Activated CD8-positive, alpha-beta memory T cell treated with anti-CD3 and anti-CD28 coated beads, Interleukin-2, amount 50 U/mL, for 1 hour (primary cell): ENCODE data around the gene CNNM3.

Experiments used
- DNase-seq: peaks from one replicate; pipeline ENCODE4 v3.0.0-alpha.2; 2020; ENCODE audit errors: extremely low read depth

Gene CNNM3

DNA sequence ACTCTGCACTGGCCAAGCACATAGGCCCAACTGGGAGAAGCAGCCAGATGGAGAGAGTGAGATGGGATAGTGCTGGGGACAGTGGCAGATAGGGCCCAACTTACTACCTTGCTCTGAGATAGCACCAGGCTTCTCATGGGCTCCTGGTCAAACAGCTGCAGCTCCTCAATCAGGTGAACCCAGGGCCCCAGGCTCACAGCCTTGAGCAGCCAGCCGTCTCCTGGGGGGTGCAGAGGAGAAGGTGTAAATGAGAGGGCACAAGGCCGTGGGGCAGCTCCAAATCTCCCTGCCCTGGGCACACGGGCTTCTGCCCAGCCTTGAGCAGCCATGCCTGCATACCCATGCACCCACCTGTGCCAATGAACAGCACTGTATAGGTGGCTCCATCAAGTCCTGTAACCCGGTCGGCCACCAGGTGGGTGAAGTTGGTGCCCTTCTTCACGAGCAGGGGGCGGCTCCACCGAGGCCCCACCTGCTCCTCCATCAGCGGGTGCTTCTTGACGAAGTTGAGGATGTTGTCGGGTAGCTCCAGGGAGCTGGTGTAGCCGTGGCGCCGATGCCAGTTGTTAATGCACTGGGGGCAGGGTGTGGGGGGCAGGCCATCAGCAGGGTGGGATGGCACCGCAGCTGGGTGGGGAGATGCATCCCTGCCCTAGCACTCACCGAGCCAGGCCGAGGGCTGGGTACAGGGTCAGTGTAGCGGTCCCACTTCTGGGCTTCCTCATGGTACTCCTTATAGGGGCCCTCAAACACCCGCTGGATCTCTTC, 47.7 kb downstream of the CNNM3 start:
- DNase-seq = no peak

DNA sequence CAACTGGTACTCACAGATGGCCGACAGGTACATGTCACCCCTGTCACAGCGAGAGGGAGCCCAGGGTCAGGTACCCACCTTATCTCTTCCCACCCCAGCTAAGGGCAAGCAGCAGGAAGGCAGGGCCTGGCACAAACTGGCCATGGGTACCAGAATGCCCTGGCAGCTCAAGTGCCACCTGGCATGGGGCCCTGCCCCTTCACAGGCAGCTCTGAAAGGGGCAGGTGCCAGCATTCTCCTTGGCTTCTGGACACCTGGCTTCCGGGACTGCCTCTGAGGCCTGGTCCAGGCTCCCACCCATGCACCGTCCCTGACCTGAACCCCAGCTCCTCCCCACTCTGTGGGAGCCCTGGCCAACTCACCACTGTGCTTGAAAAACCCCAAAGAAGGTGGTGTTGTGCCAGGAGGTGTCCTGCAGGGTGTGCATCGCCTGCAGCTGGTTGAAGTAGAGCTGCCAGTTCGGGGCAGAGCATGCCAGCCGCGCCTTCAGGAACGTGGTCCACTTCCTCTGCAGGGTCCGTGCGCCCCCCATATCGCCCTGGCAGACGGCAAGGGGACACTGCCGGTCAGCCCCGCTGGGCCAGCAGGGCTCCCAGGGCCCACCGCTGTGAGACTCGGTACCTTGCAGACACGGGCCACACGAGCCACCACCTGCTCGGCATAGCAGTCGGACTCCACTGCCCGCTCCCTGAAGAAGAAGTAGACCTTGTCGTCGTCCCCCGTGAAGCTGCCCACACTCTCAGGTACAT, 48.4 kb downstream of the CNNM3 start:
- DNase-seq = no peak

DNA sequence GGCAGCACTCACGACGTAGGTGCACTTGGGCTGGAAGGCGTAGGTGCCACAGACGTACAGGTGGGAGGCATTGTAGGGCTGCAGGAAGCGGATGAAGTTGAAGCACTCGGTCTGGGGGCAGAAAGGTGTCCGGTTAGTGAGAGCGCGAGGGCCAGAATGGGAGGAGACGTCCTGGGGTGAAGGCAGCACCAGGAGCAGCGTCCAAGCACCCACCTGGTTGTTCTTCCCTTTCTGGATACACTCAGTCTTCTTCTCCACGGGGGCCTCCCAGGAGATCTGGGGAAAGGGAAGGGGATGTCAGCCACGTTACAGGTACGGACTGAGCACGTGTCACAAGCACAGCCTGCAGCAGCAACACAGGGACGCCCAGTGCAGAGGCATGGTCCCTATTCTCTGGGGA, 49.6 kb downstream of the CNNM3 start:
- no peak for DNase-seq

DNA sequence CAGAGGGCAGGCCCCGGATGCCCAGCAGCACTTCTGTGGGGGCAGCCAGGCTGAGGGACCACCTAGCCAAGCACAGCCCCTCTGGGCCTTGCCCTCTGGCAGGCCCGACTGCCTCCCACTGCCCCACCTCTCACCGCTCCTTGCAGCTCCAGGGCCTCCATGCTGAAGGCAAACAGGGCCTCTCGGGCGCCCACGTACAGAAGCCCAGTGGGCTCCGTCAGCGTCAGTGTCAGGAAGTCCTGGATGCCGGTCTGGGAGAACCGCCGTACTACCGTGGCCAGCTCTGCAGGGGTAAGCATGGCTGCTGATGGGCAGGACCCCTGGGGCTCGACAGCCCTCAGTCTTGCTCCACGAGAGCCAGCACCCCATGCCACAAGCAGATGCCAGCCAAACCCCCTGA, 50.1 kb downstream of the CNNM3 start:
- DNase-seq = no peak

DNA sequence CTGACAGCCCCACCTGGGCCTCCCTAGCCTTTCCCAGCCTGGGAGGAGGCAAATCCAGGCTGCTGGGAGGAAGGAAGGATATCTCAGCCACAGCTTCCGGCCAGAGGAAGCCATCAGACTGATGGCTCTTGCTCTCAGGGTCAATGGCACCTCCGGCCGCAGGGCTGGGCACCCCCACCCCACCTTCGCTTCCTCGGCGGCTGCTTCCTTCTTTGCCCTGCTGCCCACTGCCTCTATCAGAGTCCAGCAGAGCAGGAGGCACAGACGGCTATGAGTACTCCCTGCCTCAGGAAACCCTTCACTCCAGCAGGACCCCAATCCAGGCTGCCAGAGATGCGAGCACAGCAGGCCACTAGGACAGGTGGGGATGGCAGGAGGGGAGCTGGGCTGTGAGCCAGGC, 50.5 kb downstream of the CNNM3 start:
- no peak for DNase-seq

DNA sequence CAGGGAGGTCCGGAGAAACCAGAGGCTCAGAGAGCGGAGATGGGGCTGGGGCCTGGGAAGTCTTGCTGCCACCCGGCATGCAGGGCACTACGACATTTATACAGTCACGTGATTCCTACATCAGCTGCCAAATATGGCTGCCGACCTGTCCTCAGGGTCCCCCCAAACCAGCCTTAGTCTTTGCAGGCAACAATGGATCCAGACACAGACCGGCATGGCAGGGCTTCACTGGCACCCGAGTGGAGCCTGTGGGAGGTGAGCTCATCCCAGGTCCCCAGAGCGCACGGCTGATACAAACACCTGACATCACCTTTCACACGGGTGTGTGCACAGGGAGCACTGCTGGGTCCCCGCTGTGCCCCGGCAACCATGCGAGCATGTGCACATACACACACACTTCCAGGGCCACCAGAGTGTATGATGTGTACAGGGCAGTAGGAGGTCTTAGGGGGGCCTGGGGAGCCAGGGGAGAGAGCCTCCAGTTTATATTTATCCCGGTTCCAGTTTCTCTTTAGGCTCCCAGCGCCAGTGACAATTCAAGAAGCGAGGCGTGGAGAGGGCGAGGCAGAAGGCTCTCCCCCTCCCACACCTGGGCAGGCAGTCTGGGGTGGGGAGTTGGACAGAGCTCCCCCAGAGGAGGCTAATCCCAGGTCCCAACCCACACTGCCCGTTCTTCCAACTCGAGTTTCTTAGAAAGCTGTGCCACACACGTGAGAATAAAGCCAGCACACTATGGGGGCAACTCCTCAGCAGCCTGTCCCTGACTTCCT, 51.1 kb downstream of the CNNM3 start:
- no peak for DNase-seq

DNA sequence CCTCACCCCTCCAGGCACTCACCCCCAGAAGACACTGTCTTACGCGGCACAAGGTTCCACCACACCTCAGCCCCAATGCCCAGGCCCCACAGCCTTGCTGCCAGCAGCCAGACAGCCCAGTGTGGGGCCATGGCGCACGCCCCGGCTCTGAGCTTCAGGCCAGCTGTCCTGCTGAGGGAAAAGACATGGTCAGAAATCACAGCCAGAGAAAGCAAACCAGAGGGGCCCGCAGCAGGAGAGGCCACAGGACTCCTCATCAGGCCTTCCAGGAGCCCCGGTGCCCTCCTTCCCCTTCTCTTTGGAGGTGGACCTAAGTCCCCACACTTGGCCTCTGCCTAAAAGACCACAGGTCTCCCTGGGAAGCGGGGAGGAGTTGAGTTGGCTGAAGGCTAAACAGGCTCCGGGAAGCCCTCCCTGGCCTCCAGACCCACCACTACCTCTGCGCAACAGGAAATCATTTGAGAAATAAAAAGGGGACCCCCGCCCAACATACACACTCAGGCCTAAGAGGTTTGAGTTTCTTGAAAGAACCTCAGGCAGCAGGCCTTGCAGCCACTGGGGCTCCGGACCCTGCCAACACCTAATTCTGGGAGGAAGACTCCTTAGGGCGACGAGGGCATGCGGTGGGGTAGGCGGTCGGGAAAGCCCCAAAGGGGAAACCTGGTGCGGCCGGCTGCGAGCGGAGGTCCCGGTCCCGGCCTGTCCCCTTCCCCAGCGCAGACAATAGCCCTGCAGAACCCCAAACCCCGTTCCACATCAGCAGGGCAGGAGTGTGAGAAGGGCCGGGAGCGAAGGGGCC, 51.9 kb downstream of the CNNM3 start:
- no peak for DNase-seq

DNA sequence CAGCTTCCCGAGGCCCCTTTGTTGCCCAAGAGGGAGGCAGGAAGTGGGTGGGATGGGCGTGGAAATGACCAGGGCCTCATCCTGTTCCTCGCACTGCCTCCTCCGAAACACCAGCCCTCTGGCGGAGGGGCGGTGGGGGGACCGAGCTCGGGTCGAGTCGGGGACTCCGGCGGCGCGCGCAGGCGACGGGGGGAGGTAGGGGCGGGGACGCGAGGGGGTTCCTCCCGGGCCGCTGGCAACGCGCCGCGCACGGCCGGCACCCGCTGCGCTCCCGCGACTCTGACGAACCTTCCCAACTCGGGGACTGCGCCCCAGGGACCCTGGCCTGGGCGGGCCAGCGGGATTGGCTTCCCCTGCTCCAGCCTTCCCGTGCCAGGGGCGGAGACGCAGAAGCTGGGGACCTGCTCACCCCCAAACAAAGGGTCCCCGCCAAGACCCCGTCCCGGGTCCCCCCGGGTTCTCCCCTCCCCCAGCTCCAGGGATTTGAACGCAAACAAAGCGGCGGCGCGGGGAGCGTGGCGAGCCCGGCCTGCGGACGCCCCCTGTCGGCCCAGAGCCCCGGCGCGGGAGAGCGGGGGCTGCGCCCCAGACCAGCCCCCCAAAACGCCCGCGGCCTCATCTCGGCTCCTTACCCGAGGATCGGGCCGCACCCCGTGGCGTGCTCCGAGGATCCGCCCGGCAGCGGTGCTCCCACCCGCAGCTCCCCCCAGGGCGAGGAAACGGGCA, 52.6 kb downstream of the CNNM3 start:
- no peak for DNase-seq

DNA sequence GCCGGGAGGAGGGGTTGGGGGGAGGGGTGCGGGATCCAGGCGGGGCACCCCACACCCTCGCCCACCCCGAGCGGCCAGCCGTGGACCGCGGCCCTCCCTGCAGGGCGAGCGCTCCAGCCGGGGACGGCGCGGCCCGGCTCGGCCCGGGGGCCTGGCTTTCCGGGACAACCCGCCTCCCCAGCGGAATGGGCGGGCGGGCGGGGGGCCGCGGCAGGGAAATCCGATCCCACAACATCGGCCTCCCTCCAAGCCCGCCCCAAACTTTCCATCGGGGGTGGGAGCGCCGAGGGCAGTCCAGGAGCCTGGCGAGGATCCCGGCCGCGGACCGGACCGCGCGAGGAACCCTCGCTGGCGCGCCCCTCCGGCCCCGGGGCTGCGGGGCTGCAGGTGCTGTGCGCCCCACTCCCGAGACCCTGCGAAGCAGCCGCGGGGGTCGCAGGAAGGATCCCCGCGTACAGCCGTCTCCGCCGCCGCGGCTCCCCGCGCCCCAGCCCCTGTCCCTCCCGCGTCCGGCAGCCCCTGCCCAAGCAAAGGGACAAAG, 53.3 kb downstream of the CNNM3 start:
- DNase-seq = no peak

DNA sequence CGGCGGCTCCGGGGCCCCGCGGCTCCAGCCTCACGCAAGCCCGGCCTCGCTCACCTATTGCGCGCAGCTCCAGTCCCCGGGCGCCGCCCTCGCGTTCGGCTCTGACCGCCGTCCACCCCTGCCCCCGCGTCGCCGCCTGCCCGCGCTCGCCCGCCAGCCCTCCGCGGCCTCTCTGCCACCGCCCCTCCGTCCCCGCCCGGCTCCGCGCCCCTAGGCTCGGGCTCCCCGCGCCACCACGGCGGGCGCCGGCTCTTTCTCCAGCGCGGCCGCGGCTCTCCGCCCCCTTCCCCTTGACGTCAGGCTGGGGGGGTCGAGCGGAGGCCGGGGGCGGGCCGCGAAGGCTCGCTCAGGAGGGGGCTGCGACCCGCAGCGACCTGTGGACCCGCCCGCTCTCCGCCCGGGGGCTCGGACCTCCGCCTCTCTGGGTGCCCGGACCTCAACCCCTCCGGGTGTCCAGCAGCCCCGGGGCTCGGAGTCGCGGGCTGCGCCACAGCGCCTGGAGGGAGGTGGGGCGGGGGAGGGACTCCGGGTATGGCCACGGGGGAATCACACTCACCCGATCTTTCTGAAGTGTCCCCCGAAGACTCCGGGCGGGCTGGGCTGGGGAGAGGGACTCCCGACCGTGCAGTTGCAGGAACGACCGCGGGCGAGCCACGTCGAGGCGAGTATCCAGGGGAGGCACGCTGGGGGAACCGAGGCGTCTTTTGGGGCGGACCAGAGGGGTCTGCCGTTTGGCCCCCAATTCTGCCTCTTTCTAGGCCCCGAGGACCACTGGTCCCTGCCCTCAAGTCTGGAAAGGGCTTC, 54.0 kb downstream of the CNNM3 start, which contains the start of gene SEMA4C:
Gene SEMA4C (minus strand): TSS at position 259 of the 804 bp plus-strand sequence. CDS start 2,194 bp downstream, outside the sequence.
- DNase-seq = no peak

DNA sequence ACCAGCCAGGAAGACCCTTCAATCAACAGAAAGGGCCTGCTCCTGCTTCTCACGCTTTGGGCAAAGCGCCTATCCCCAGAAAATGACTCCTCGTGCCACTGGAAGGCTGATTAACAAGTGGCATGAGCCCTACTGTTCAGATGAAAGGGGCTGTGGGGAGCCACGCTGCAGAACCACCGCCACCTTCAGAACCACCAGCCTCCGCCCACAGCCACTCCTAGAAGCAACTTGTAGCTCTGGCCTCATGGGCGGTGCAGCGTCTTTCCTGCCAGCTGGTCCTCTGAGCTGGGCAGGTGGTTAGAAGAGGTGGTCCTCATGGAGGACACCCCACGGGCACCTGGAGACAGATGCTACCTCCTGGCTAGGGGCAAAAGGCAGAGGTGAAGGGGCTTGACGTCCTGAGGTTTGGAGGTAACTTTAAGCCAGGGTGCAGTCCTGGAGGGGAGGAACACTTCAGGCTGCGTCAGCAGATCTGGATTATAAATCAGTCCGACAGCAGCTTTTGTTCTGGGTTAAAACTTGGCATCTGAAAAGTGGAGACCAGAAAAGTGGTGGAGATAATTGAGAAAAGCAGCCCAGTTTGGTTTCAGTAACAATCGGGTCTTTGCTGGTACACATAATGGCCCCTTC, 54.7 kb downstream of the CNNM3 start:
- peak; percentile 43 for DNase-seq

DNA sequence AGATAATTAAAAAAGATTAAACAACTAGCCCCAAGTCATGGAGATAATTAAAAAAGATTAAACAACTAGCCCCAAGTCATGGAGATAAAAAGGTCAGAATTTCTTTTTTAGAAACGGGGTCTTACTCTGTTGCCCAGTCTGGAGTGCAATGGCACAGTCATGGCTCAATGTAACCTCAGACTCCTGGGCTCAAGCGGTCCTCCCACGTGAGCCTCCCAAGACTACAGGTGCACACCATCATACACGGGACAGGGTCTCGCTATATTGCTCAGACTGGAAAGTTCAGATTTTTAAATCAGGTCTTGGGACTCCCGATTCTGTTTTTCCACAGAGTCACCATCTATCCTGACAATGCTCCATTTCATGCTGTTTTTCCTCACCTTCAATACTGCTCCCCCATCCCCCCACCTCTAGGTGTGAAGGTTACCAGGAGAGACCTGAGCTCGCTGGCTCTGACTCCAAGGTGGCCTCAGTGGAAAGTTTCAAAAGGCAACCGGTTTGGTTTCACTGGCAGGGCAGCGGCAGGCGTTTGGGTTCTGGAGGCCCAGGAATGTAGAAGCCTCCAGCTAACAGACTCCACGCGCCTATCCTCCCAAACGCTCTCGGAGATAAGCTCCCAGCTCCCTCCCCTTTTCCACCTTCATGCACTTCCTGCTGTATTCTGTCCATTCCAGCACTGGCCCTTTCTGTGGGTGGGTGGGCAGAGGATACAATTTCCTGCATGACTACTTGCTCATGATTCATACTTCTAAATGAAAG, 56.7 kb downstream of the CNNM3 start:
- no peak for DNase-seq

DNA sequence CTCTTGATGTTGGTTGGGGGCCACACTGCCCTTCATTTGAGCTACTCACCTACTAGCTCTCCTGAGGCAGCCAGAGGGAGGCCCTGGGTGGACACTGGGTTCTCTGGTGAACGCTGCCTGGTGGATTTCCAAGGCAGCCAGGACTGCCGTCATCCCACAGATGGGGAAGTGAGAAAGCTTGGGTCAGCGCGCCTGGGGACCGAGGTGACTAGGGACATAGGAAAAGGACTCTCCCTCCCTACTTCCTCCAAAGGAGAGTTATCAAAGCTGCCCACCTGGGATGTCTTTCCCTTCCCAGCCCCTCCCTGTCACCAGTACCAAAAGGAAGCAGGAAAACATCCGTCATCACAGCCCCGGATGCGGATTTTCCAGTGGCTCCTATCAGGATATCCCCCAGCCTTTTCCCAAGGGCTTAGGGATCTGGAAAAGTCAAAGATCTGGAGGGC, 57.6 kb downstream of the CNNM3 start:
- DNase-seq = no peak

DNA sequence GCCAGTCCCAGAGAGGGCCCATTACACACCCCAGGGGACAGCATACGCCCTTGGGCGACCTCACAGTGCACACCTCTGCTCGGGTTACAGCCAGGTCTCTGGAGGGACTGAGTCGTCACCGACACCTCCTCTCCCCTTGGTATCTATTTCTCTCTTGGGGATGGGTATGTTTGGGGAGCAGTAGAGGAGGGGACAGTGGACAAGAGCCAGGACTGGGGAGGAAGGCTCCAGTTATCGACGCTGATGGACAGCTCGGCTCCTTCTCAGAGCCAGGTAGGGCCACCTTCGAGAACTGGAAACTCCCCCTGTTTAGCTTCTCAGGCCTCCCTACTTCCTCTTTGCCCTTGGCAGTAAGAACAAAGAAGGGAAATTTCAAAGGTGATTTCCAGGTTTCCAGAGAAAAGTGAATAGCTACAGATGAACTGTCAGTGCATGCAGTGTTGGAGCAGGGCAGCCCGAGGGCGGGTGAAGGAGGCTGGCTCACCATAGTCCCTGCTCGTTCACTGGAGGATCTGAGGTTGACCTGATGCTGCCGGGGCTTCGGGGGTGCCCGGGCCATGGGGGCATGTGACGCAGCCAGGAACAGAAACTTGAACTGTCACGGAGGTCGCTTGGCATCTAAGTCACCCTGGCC, 58.2 kb downstream of the CNNM3 start:
- no peak for DNase-seq

DNA sequence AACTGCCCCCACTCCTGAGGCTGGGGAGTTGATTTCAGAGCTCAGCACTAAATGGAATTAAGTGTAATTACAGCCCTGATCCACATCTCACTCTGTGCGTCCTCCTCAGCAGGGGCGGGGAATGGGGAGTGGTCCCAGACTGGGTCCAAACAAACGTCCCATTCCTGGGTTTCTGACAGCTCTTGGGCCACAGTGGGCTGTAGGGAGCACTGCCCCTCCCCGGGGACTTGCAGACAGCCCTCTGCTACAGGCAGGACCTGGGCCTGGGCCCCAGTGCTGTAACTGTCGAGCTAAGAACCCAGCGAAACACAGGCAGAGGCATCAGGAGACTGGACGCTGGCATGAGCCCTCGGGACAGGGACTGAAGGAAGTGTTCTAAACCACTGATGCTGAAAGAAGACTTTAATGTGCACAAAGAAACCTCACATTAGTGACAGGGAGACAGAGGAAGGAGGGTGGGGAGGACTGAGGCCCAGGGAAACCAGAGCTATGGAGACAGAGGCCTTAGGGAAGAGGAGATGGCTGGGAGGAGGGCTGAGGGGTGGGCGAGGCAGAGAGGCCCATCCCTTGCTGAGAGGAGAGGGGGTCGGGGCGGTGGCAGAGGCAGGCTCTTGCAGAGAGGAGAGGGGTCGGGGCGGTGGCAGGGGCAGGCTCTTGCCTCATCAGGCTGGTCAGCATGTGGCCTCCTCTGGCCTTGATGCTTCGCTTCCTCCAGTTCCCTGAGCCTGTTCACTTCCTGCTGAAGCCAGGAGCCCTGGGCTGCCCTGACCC, 59.6 kb downstream of the CNNM3 start:
- no peak for DNase-seq

DNA sequence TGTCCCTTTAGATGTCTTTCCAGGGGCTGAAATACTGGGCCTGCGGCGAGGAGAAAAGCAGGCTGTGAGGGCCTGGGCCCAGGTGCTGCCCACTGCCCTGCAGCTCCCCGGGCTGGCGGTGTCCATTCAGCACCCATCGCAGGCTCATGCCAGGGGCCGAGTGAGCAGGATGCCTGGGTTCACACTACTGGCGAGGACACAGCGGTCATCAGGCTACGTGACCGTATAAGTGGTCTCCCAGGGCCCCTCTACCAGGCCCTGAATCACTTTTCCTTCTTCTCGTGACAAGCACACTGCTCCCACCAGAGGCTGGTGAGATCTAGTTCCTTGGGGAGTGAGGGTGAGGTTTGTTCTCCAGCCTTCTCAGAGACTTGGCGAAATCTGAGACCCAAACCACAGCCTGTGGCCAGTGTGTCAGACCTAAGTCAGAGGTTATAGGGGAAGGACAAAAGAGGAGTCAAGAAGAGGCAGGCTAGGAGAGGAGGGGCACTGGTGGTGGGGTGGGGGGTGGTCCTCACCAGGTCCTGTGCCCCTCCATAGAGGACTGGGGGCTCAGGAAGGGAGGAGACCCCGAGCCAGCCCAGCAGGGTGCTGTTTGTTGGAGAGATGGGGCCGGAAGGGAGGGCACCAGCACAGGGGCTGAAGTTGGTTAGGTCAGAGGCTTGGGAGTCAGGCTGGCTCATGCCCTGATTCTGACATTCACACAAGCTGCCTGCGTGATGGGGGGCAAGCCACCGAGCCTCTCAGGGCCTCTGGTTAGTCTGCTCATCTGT, 60.4 kb downstream of the CNNM3 start:
- no peak for DNase-seq
